Fibroblast of the conjunctiva (primary cell): Measurements from ENCODE around the gene GSG1L.

ENCODE experiments used
- DNase-seq: peaks from one replicate; pipeline ENCODE4 v3.0.0-alpha.2; 2010; ENCODE audit warnings: low read depth

GSG1L gene

GRCh38 chr16:28091656-28092055 lies 28.1 kb upstream of the GSG1L start:
- no peak for DNase-seq

- DNase-seq, result no peak
These were observed 27.3 kb upstream of the GSG1L start for GRCh38 chr16:28090646-28091377.

GRCh38 chr16:28089992-28090365 lies 26.5 kb upstream of the GSG1L start:
- DNase-seq, result no peak

- no peak for DNase-seq
These were observed 25.9 kb upstream of the GSG1L start for GRCh38 chr16:28089205-28089991.

- DNase-seq, result no peak
These were observed 24.3 kb upstream of the GSG1L start for GRCh38 chr16:28087675-28088300.

GRCh38 chr16:28087140-28087660 lies 23.7 kb upstream of the GSG1L start:
- DNase-seq, result no peak

GRCh38 chr16:28086186-28087139 lies 22.9 kb upstream of the GSG1L start:
- DNase-seq, result no peak

GRCh38 chr16:28085389-28086171 lies 22.1 kb upstream of the GSG1L start:
- no peak for DNase-seq

GRCh38 chr16:28084209-28084608 lies 20.7 kb upstream of the GSG1L start:
- no peak for DNase-seq

GRCh38 chr16:28082624-28083023 lies 19.1 kb upstream of the GSG1L start:
- DNase-seq, result no peak

GRCh38 chr16:28081391-28081968 lies 18.0 kb upstream of the GSG1L start:
- no peak for DNase-seq

- DNase-seq, result no peak
These were observed 14.7 kb upstream of the GSG1L start for GRCh38 chr16:28078261-28078660.

- DNase-seq, result no peak
These were observed 10.3 kb upstream of the GSG1L start for GRCh38 chr16:28073836-28074235.

- DNase-seq, result no peak
These were observed 8.6 kb upstream of the GSG1L start for GRCh38 chr16:28072087-28072486.

GRCh38 chr16:28069971-28070794 lies 6.7 kb upstream of the GSG1L start:
- no peak for DNase-seq

- no peak for DNase-seq
These were observed 5.5 kb upstream of the GSG1L start for GRCh38 chr16:28068976-28069375.

GRCh38 chr16:28067604-28068379 lies 4.3 kb upstream of the GSG1L start:
- DNase-seq, result peak; percentile 10

- no peak for DNase-seq
These were observed 1.3 kb upstream of the GSG1L start for GRCh38 chr16:28064706-28065249.

- DNase-seq, result no peak
These were observed 636 bp upstream of the GSG1L start for GRCh38 chr16:28064150-28064549.
